ENCODE measurements around the gene LACTB.
"Not testable (repeated sequence)": the region's sequence is repeated elsewhere in the genome, so short reads cannot be mapped to it uniquely, and the experiment has no call there.

LACTB gene

DNA sequence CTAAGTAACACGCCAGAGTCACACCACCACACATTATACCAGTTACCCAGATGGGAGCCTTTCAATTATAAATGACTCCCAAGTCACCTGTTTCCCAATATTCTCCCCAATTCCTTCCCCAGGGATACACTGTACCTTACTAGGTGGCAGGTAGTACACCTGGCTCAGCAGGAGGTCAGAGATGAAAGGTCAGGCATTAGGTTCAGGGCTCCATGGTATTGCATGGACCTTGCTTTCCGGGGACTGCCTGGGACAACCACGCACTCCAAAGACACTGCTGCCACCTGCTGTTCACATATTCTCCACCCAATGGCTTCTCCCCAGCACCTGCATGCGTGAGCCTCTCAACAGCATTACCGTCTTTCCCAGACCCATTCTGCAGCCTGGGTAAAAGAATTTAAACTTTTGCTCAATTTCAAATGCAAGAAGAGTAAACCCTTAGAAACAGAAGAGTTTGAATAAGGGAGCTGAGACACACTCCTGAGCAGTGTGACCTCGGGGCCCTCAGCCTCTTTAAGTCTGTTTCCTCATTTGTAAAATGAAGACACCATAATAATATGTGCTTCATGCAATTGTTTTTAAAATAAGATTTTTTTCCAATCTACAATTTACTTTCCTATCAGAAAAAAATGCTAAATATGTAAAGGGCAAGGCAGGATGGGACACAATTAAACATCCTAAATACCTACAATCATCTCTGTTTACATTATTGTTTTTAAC, 28.0 kb upstream of the LACTB start:
- ChIA-PET POLR2A (interaction anchor here (0.5 kb wide), 1 partner anchor 468 kb away, joined by 4 read pairs; no protein-coding TSS in a partner anchor), CTCF (interaction anchor here (0.7 to 11.8 kb wide), 16 partner anchors 10 to 319 kb away, joined by 3 to 164 read pairs (median 3); no protein-coding TSS in a partner anchor)
- TF ChIP-seq, protein P1, sequence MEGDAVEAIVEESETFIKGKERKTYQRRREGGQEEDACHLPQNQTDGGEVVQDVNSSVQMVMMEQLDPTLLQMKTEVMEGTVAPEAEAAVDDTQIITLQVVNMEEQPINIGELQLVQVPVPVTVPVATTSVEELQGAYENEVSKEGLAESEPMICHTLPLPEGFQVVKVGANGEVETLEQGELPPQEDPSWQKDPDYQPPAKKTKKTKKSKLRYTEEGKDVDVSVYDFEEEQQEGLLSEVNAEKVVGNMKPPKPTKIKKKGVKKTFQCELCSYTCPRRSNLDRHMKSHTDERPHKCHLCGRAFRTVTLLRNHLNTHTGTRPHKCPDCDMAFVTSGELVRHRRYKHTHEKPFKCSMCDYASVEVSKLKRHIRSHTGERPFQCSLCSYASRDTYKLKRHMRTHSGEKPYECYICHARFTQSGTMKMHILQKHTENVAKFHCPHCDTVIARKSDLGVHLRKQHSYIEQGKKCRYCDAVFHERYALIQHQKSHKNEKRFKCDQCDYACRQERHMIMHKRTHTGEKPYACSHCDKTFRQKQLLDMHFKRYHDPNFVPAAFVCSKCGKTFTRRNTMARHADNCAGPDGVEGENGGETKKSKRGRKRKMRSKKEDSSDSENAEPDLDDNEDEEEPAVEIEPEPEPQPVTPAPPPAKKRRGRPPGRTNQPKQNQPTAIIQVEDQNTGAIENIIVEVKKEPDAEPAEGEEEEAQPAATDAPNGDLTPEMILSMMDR (IDR thresholded peaks at IDR 0.05; ENCODE audit: control extremely low read depth, extremely low read depth, low read depth, missing control alignments), result peak; percentile 86
- DNase-seq (ENCODE audit: extremely low spot score), result peak; percentile 78

DNA sequence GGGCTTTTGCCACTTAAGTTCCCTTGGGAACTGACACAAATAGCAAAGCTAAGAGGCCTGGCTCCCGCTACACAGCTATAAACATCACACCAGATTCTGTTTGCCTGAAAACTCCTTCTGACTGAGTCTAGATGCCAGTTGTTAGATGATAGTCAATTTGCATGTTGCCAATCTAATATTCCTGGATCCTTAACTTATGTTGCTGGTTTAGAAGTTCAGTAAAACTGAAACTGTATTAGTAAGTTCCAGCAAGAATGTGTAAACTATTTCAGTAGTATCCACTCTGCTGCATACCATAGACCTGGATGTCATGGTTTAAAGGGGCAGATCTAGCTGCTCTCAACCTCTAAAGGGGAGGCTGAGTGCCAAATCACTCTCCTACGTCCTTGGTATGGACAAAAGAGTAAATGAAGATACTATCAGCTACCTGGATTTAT, 27.1 kb upstream of the LACTB start:
- TF ChIP-seq, protein P1 (IDR thresholded peaks at IDR 0.05; ENCODE audit: control extremely low read depth, extremely low read depth, low read depth, missing control alignments), result no peak
- ChIA-PET POLR2A (interaction anchor here (0.6 kb wide), 1 partner anchor 737 kb away, joined by 4 read pairs; no protein-coding TSS in a partner anchor), CTCF (interaction anchor here (0.7 to 11.8 kb wide), 19 partner anchors 8 to 318 kb away, joined by 3 to 164 read pairs (median 3); no protein-coding TSS in a partner anchor)
- no peak for DNase-seq (ENCODE audit: extremely low spot score)

DNA sequence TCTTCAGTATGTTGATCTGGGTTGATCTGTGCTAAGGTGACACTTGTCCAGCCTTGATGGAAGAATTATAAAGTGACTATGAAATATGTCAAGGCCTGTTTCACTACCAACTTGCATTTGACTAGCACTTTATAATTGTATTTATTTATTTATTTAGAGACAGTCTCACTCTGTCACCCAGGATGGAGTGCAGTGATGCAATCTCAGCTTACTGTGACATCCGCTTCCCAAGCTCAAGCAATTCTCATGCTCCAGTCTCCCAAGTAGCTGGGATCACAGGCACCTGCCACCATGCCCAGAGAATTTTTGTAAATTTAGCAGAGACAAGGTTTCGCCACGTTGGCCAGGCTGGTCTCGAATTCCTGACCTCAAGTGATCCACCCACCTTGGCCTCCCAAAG, 25.5 kb upstream of the LACTB start:
- ChIA-PET CTCF (interaction anchor here (1.0 to 11.8 kb wide), 2 partner anchors 10 to 49 kb away, joined by 3 to 164 read pairs; no protein-coding TSS in a partner anchor), POLR2A (no interaction called here)
- DNase-seq (ENCODE audit: extremely low spot score), result no peak

DNA sequence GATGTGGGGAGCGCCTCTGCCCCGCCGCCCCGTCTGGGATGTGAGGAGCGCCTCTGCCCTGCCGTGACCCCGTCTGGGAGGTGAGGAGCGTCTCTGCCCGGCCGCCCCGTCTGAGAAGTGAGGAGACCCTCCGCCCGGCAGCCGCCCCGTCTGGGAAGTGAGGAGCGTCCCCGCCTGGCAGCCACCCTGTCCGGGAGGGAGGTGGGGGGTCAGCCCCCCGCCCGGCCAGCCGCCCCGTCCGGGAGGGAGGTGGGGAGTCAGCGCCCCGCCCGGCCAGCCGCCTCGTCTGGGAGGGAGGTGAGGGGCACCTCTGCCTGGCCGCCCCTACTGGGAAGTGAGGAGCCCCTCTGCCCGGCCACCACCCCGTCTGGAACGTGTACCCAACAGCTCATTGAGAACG, 22.8 kb upstream of the LACTB start:
- DNase-seq (ENCODE audit: extremely low spot score); POLR2A ChIA-PET: not testable (repeated sequence)
- CTCF ChIA-PET, result interaction anchor here (1.9 kb wide), 1 partner anchor 51 kb away, joined by 7 read pairs; no protein-coding TSS in a partner anchor

More for the DNA sequence above, 25.5 kb upstream of the LACTB start:
- TF ChIP-seq, protein P1 (IDR thresholded peaks at IDR 0.05; ENCODE audit: control extremely low read depth, extremely low read depth, low read depth, missing control alignments), result no peak

DNA sequence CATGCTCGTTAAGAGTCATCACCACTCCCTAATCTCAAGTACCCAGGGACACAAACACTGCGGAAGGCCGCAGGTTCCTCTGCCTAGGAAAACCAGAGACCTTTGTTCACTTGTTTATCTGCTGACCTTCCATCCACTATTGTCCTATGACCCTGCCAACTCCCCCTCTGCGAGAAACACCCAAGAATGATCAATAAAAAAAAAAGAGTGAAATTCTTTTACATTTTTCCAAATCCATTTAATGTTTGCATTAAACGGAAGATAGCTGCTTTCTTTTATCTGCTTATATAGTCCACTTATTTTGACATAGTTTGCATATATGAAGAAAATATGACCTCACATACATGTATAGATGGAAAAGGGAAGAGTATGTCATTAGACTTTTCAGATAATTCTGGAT, 22.1 kb upstream of the LACTB start:
- DNase-seq (ENCODE audit: extremely low spot score); POLR2A ChIA-PET: not testable (repeated sequence)
- CTCF ChIA-PET, result interaction anchor here (1.9 kb wide), 1 partner anchor 52 kb away, joined by 7 read pairs; no protein-coding TSS in a partner anchor

DNA sequence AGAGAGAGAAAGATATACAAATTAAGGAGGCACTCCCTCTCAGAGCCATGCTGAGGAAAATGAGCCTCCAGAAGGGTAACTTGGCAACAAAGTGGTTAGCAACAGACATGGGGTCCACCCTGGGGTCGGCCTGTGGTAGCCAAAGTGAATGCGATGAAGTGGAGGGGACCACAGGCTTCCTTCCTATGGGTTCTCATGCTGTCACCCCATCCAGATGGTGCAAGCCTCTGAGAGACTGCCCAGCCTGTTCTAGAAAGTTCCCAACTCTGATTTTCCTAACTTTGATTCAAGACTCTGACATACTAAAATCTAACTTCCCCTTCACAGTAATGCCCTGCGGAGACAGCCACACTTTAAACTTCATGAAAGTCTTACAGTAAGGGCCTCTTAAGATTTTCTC, 18.2 kb upstream of the LACTB start:
- ChIA-PET POLR2A (no interaction called here), CTCF (interaction anchor here (1.4 kb wide), 1 partner anchor 9 kb away, joined by 3 read pairs; no protein-coding TSS in a partner anchor)
- TF ChIP-seq, protein P1 (IDR thresholded peaks at IDR 0.05; ENCODE audit: control extremely low read depth, extremely low read depth, low read depth, missing control alignments), result no peak
- DNase-seq (ENCODE audit: extremely low spot score), result no peak

DNA sequence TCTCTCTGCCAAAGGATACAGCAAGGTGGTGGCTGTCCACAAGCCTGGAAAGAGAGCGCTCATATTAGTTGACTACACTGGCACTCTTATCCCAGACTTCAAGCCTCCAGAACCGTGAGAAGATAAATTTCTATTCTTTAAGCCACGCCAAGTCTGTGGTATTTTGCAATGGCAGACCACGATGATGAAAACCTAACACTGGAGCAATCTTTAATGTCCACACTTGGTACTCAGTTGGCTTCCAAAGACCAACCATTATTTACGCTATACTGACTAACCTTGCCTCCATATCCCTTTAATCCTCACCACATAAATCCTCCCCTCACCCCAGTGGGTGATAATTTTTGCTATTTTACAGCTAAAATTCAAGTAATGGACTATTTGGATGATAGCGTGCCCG, 16.9 kb upstream of the LACTB start:
- DNase-seq (ENCODE audit: extremely low spot score), result no peak
- ChIA-PET CTCF (interaction anchor here (1.4 to 1.8 kb wide), 2 partner anchors 10 to 18 kb away, joined by 3 to 6 read pairs; no protein-coding TSS in a partner anchor), POLR2A (no interaction called here)
- TF ChIP-seq, protein P1 (IDR thresholded peaks at IDR 0.05; ENCODE audit: control extremely low read depth, extremely low read depth, low read depth, missing control alignments), result no peak

DNA sequence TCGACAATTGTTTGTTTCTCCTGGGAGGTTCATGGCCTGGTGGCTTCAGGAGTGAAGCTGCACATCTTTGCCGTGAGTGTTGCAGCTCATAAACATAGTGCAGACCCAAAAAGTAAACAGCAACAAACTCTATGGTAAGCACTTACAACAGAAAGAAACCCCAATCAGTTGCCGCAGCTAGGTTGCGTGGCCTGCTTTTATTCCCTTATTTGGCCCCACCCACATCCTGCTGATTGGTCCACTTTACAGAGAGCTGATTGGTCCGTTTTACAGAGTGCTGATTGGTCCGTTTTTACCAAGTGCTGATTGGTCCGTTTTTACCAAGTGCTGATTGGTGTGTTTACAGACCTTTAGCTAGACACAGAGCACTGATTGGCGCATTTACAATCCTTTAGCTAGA, 16.3 kb upstream of the LACTB start:
- CTCF ChIA-PET, result interaction anchor here (1.8 kb wide), 1 partner anchor 19 kb away, joined by 6 read pairs; no protein-coding TSS in a partner anchor
- DNase-seq (ENCODE audit: extremely low spot score); POLR2A ChIA-PET: not testable (repeated sequence)
